Sigmoid colon (tissue), 7 donors: Measurements from ENCODE around the gene RTF1. TPM values are rescaled to one million over a fixed set of nuclear protein-coding genes. Genes with fewer than 3 reads are reported as not detected.

Source experiments
- DNase-seq: peaks from one replicate; pipeline ENCODE4 v3.0.0-alpha.2; 2019
- H3K27ac ChIP-seq, 4 donors: fragments of 200-600 bp; sonication (generic); one replicate each; pipeline ENCODE4 v1.5.1; 2016 to 2019; ENCODE audit warnings: mild to moderate bottlenecking in 1 of 4
- H3K27me3 ChIP-seq, 3 donors: fragments of 200-600 bp; sonication (generic); one replicate each; pipeline ENCODE4 v1.5.1; 2019; ENCODE audit warnings: mild to moderate bottlenecking in 1 of 3
- H3K36me3 ChIP-seq, 4 donors: fragments of 200-600 bp; sonication (generic); one replicate each; pipeline ENCODE4 v1.5.1; 2016 to 2019
- H3K4me1 ChIP-seq, 4 donors: fragments of 200-600 bp; sonication (generic); one replicate each; pipeline ENCODE4 v1.5.1; 2017 to 2019
- H3K4me3 ChIP-seq, 4 donors: fragments of 200-600 bp; sonication (generic); one replicate each; pipeline ENCODE4 v1.5.1; 2017 to 2019; ENCODE audit warnings: mild to moderate bottlenecking in 2 of 4, moderate library complexity in 1 of 4
- H3K9me3 ChIP-seq, 4 donors: fragments of 200-600 bp in 3 of 4; sonication (generic) in 3 of 4; one replicate each; pipeline versions ENCODE4 v1.5.1 to v1.6.1; 2013 to 2019
- CTCF ChIP-seq, 4 experiments: fragments of 450-650 bp in 3 of 4; fragments of 200-600 bp in 1 of 4; IDR thresholded peaks; one replicate each; pipeline ENCODE4 v1.5.1; 2016 to 2019; ENCODE audit warnings: antibody characterized with exemption in 4 of 4, mild to moderate bottlenecking in 3 of 4, moderate library complexity in 2 of 4
- EP300 ChIP-seq, 4 donors: sonication (generic); formaldehyde crosslinking; IDR thresholded peaks; one replicate each; pipeline ENCODE4 v1.6.1; 2017; ENCODE audit warnings: antibody characterized with exemption in 4 of 4
- POLR2A ChIP-seq, 2 donors: fragments of 450-650 bp; IDR thresholded peaks; one replicate each; pipeline ENCODE4 v1.6.1; 2016; ENCODE audit warnings: antibody characterized with exemption in 2 of 2, mild to moderate bottlenecking in 2 of 2, moderate library complexity in 2 of 2
- POLR2AphosphoS5 ChIP-seq, 4 donors: sonication (generic); formaldehyde crosslinking; IDR thresholded peaks; one replicate each; pipeline ENCODE4 v1.6.1; 2017; ENCODE audit warnings: antibody characterized with exemption in 4 of 4
- WGBS, 2 donors: extraction: QIAGEN DNeasy Blood & Tissue Kit; methylation state at CpG; one replicate each; pipeline ENCODE4 v1.1.7; 2013; 5-methylcytosine and 5-hydroxymethylcytosine counted together
- intact Hi-C: fragments of 100-400 bp; cut with DNase I; formaldehyde crosslinking; loops from one replicate; pipeline ENCODE4 v1.15.1; 2023
- polyA plus RNA-seq, 3 donors: library from polyadenylated mRNA; stranded (reverse); fragments of 200-250 nt; gene quantifications; one replicate each; pipeline ENCODE4 v1.2.3, GENCODE V29; 2013
- total RNA-seq, 4 donors: library from RNA; depleted of rRNA; stranded (reverse); fragments of >200 nt; gene quantifications; one replicate each; pipeline ENCODE4 v1.1.0, GENCODE V29; 2016
- donor health status: healthy with polysubstance abuse.
- donor health status: Bipolar disorder and iron deficiency.
- donor health status: healthy.

The RTF1 gene
- total and polyA plus RNA-seq, 7 donors: 18.6 to 35.7 (median 30.5) TPM

- no peak for DNase-seq
- no peak overlapping the region for H3K27ac ChIP-seq
- H3K27me3 ChIP-seq: peaks cover 18 to 61% (median 50%) of the 10 kb centered on the region in 3 donors
- WGBS, 2 donors: 34 to 79% methylated on average over 54 of the region's 54 CpGs
- TF ChIP-seq CTCF (IDR thresholded peaks at IDR 0.05): no peak
- no peak for TF ChIP-seq EP300 (IDR thresholded peaks at IDR 0.05)
- H3K9me3 ChIP-seq: no peaks in the 10 kb centered on the region
- H3K4me3 ChIP-seq: peak overlapping the region in 3 of 4 donors; percentile 4 to 28 (median 26)
- H3K36me3 ChIP-seq: no peaks in the 10 kb centered on the region
- H3K4me1 ChIP-seq: peaks cover 0 to 22% (median 19%) of the 10 kb centered on the region in 4 donors
- intact Hi-C loops: no loop called here
Measured at GRCh38 chr15:41502795-41503668, 86.1 kb downstream of the RTF1 start.

GRCh38 chr15:41503669-41504010, 86.7 kb downstream of the RTF1 start:
- 84 to 89% methylated on average over 5 of the region's 5 CpGs for WGBS, 2 donors
- no peak for DNase-seq
- no peak overlapping the region for H3K4me3 ChIP-seq
- intact Hi-C loops: no loop called here
- no peaks in the 10 kb centered on the region for H3K36me3 ChIP-seq
- H3K27me3 ChIP-seq: peaks cover 18 to 57% (median 50%) of the 10 kb centered on the region in 3 donors
- H3K27ac ChIP-seq: no peak overlapping the region
- H3K4me1 ChIP-seq: peaks cover 0 to 22% (median 19%) of the 10 kb centered on the region in 4 donors
- no peaks in the 10 kb centered on the region for H3K9me3 ChIP-seq
- TF ChIP-seq EP300 (IDR thresholded peaks at IDR 0.05): no peak
- TF ChIP-seq POLR2AphosphoS5 (IDR thresholded peaks at IDR 0.05): no peak
- TF ChIP-seq POLR2A (IDR thresholded peaks at IDR 0.05): no peak

DNA sequence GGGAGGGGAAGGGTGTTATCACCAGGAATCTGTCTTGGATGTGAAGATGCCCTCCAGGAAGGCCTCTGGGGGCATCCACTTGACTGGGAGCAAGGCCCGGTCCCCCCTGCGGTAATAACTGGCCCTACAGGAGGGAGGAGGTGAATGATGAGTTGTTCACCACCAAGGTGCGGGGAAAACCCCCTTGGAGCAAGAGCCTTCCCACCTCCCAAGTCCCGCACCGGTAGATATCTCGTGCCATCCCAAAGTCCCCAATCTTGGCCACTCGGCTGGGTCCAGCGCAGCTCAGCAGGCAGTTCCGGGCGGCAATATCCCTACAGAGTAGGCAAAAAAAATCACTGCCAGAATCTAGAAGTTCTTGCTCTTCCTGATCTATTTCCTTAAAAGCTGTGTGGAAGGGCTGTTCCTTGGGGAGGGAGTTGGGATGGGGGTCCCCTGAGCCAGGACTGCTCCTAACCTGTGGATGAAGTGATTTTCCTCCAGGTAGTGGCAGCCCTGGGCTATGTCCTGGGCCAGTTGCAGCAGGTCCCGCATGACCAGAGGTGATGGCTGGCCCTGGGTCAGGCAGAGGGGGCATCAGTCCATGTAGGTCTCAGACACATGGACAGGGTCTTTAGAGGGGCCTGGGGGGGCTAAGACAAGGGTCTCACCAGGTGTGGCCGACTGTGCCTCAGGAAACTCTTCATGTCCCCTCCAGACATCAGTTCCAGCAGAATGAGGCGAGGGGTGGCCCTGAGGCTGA, 88.0 kb downstream of the RTF1 start:
- no peak for DNase-seq
- peaks cover 0 to 22% (median 19%) of the 10 kb centered on the region in 4 donors for H3K4me1 ChIP-seq
- H3K36me3 ChIP-seq: no peaks in the 10 kb centered on the region
- H3K27ac ChIP-seq: no peak overlapping the region
- no peak for TF ChIP-seq CTCF (IDR thresholded peaks at IDR 0.05)
- no peak for TF ChIP-seq POLR2AphosphoS5 (IDR thresholded peaks at IDR 0.05)
- TF ChIP-seq EP300 (IDR thresholded peaks at IDR 0.05): no peak
- TF ChIP-seq POLR2A (IDR thresholded peaks at IDR 0.05): no peak
- H3K27me3 ChIP-seq: peaks cover 18 to 47% (median 39%) of the 10 kb centered on the region in 3 donors
- H3K4me3 ChIP-seq: no peak overlapping the region
- intact Hi-C loops: no loop called here
- no peaks in the 10 kb centered on the region for H3K9me3 ChIP-seq
- WGBS, 2 donors: 95 to 96% methylated on average over 13 of the region's 13 CpGs

- H3K27ac ChIP-seq: no peak overlapping the region
- peaks cover 0 to 22% (median 19%) of the 10 kb centered on the region in 4 donors for H3K4me1 ChIP-seq
- no peaks in the 10 kb centered on the region for H3K9me3 ChIP-seq
- TF ChIP-seq POLR2A (IDR thresholded peaks at IDR 0.05) (no peak), POLR2AphosphoS5 (IDR thresholded peaks at IDR 0.05) (no peak)
- 95 to 96% methylated on average over 4 of the region's 4 CpGs for WGBS, 2 donors
- H3K36me3 ChIP-seq: no peaks in the 10 kb centered on the region
- DNase-seq: no peak
- H3K27me3 ChIP-seq: peaks cover 14 to 47% (median 32%) of the 10 kb centered on the region in 3 donors
- no peak overlapping the region for H3K4me3 ChIP-seq
- intact Hi-C loops: no loop called here
Measured at GRCh38 chr15:41505776-41506175, 88.9 kb downstream of the RTF1 start.

DNA sequence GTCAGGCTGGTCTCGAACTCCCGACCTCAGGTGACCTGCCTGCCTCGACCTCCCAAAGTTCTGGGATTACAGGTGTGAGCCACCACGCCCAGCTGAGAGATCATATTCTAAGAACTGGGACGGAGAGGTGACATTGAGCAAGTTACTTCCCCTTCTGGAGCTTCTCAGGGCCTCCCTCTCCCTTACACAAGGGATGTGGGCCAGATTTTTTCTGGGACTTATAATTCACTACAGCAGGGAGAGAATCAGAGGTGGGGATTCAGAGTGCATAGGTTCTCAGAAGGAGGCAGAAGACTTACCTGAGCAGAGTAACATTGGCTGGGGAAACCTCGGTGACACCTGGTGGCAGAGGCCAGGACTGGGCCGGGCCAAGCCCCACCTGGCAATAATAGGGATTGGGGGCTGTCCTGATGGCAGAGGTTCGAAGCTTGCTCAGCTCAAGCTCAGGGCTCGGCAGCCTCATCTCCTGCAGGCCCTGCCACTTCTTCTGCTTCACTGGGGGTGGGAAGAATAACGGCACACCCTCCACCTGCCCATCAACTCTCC, 90.0 kb downstream of the RTF1 start:
- intact Hi-C loops: no loop called here
- peaks cover 17 to 47% (median 32%) of the 10 kb centered on the region in 3 donors for H3K27me3 ChIP-seq
- no peak overlapping the region for H3K27ac ChIP-seq
- no peaks in the 10 kb centered on the region for H3K36me3 ChIP-seq
- TF ChIP-seq CTCF (IDR thresholded peaks at IDR 0.05): no peak
- TF ChIP-seq POLR2AphosphoS5 (IDR thresholded peaks at IDR 0.05): no peak
- TF ChIP-seq POLR2A (IDR thresholded peaks at IDR 0.05): no peak
- no peak for TF ChIP-seq EP300 (IDR thresholded peaks at IDR 0.05)
- no peak for DNase-seq
- no peaks in the 10 kb centered on the region for H3K9me3 ChIP-seq
- H3K4me3 ChIP-seq: no peak overlapping the region
- WGBS, 2 donors: 65 to 75% methylated on average over 10 of the region's 10 CpGs
- peaks cover 0 to 19% (median 18%) of the 10 kb centered on the region in 4 donors for H3K4me1 ChIP-seq
